Fibroblast of the conjunctiva (primary cell): Measurements from ENCODE around the gene MBD4.
"Not testable (repeated sequence)": the region's sequence is repeated elsewhere in the genome, so short reads cannot be mapped to it uniquely, and the experiment has no call there.

Experiments
- DNase-seq: peaks from one replicate; pipeline ENCODE4 v3.0.0-alpha.2; 2010; ENCODE audit warnings: low read depth

The MBD4 gene

DNA sequence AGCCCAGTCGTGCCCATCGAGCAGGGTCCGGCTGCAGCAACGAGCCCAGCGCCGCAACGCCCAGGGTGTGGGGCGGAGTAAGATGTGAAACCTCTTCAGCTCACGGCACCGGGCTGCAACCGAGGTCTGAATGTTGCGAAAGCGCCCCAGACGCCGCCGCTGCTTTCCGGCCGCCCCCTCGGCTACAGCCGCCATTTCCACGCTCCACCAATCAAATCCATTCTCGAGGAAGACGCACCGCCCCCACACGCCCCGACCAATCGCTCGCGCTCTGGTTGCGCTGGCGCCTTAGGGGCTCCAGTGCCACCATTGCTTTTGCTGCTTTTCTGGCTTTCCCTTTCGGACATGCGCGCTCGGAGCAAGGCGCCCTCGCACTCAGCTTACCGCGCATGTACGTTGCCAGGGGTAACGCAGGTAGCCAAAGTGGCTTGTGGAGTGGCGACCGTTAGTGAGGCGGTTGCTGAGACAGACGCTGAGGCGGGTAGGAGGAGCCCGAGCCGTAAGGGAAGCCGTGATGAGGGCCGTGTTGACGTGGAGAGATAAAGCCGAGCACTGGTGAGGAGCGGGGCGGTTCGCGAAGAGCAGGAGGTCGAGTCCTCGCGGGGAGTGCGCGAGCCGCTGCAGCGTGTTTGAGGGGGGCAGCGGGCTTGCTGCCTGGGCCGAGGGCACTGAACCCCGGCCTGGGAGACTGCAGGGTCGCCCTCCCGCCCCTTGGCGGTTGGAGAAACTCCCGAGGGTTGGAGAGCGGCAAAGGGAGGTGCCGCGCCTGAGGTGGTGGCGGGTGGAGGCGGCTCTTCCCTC is at the start of gene MBD4, which contains the start of gene IFT122:
Gene MBD4, minus strand, starts transcription at position 132 of the 801 bp plus-strand sequence. Its CDS starts 115 bp downstream, at position 17.
Gene IFT122, plus strand, starts transcription at position 408 of the 801 bp plus-strand sequence. Its CDS starts 107 bp downstream, at position 515.
- peak; percentile 99 for DNase-seq

DNA sequence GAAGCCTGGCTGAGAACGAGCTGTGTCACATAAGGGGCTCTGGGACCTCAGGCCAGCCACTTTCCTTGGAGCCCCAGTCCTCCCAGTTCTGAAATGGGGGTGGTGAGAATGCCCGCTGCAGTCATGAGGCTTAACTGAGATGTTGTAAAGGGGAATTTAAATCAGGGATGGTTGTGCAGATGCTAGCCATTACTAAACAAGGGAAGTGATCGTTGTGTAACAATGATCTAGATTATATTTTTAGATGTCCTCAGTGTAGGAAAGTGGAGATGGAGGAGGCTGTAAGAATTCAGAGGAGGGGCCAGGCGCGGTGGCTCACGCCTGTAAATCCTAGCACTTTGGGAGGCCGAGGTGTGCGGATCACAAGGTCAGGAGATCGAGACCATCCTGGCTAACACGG is 49.5 kb upstream of the MBD4 start:
- DNase-seq, result not testable (repeated sequence)

DNA sequence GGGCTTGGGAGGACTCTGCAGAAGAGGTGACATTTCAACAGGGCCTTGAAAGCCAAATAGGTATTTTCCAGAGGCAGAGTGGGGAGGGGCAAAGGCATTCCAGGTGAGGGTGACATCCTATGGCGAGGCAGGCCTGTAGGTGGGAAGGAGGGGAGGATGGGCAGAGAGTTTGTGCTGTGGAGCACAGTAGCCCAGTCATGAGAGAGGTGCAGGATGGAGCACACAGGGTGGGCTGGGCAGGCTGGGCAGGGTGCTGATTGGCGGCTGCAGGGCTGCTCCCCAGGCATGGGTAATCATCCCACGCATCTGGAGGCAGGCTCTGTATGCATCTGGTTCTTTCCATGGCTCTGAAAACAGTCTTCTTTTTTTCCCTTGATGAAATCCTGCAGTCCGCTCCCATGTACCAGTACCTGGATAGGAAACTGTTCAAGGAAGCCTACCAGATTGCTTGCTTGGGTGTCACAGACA is 48.2 kb upstream of the MBD4 start:
- DNase-seq, result not testable (repeated sequence)

- no peak for DNase-seq
Measured at GRCh38 chr3:129487183-129487867, 47.6 kb upstream of the MBD4 start.

DNA sequence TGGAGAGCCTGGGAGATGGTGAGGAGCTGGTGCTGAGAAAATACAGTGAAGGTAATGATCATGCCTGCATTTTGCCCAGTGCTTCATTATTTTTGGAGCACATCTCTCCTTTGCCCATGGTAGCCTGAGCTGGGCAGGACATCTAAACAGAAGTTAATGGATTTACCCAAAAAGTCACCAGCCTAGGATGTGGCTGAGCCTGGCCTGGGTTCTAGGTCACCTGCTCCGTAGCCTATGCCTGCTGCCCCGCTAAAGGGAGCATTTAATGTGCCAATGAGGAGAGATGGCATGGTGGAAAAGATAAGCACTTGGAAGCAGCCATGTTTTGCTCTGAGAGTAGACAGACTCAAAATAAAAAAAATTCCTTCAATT is 46.9 kb upstream of the MBD4 start:
- DNase-seq, result no peak

DNA sequence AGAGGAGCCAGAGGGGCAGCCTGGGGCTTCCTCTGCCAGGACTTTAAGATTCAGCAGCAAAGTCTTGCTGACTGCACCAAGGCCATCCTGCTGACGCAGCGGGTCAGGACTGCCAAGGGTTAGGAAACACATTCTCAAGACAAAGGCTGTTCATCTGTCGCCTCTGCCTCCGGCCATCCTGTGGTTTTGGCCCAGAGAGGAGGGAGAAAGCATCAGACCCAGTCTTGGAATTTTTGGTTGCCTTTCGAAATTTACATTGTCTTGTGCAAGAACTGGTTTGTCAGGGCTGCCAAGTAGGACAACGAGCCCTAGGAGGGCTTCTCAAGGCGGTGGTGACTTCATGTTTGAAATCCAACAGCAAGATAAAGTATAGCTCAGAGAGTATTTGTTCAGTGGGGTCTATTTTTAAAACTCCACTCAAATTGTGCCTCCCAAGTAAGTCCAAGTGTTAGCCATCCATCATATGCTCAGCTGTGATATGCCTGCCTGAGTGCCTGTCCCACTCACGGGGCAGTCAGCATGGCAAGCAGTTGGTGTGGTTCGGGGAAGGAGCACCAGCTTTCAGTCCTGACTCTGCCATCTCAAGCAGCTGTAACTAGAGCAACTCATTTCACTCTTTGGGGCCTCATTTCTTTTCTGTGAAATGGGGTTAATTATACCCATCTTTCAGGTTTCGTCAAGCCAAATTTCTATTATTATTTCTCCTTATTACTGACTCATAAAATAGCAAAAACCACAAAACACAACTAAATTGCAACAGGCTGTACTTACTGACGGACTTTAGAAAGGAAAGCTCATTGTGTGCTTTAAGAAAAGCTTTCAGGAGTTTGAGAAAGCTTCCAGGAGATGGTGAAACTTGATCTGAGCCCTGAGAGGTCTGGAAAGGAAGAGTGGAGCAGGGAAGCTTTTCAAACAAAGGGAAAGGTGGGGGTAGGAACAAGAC is 46.2 kb upstream of the MBD4 start:
- peak; percentile 96 for DNase-seq

DNA sequence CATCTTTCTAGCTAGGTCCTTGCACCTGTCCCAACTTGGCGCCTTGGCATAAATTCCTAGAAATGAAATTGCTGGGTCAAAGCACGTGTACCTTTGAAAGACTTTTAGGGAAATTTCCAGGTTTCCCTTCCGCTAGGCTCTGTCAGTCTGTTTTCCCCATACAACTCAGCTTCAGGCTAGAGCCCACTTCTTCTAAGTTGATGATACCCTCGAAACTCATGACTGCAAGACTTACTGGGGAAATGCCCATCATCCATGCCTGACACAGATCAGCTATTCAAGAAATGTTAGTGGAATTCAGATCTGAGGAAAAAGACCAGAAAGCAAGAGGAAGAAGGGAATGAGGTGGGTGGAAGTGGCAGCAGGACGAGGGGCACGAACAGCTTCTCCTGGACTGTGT is 45.4 kb upstream of the MBD4 start:
- DNase-seq, result not testable (repeated sequence)

GRCh38 chr3:129483870-129484269 is 44.1 kb upstream of the MBD4 start:
- no peak for DNase-seq

- DNase-seq, result no peak
Measured at GRCh38 chr3:129482721-129483120, 43.0 kb upstream of the MBD4 start.

- DNase-seq, result peak; percentile 43
Measured at GRCh38 chr3:129481766-129482332, 42.1 kb upstream of the MBD4 start.

- DNase-seq, result not testable (repeated sequence)
Measured at GRCh38 chr3:129481225-129481765, 41.5 kb upstream of the MBD4 start.

GRCh38 chr3:129476586-129476985 is 36.8 kb upstream of the MBD4 start:
- no peak for DNase-seq

DNA sequence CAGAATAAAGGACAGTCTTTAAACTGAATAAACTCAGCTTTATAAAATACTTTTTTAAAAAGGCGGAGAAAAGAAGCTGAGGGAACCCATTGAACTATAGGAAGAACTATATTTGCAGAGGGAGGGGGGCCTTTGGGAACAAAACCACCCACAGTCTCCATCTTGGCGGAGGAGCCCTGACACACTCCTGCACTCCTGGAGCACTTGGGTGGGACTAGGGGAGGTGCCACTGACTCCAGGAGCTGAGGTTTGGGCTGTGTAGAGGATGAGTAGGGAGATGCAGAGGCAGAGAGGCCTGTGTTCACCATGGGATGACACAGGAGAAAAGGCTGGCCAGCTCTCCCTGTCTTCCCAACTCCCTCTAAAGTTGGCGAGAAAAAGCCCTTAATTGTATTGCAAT is 36.1 kb upstream of the MBD4 start:
- DNase-seq, result no peak

DNA sequence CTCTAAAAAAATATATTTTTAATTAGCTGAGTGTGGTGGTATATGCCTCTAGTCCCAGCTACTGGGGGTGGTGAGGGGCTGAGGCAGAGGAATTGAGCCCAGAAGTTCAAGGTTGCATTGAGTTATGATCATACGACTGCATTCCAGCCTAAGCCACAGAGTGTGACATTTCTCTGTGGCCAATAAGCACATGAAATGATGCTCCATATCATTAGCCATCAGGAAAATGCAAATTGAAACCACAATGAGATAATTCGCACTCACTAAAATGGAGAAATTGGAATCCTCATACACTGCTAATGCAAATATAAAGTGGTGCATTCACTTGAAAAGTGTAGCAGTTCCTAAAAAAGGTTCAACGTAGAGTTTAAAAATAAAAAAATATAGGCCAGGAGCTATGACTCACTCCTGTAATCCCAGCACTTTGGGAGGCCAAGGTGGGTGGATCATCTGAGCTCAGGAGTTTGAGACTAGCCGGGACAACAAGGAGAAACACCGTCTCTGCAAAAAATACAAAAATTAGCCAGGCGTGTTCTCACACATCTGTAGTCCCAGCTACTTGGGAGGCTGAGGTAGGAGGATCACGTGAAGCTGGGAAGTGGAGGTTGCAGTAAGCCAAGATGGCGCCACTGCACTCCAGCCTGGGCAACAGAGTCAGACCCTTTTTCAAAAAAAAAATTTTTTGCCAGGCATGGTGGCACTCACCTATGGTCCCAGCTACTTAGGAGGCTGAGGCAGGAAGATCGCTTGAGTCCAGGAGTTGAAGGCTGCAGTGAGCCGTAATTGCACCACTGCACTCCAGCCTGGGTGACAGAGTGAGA is 35.4 kb upstream of the MBD4 start:
- DNase-seq, result no peak

GRCh38 chr3:129473769-129474152 is 34.0 kb upstream of the MBD4 start:
- DNase-seq, result no peak

GRCh38 chr3:129473067-129473768 is 33.5 kb upstream of the MBD4 start:
- no peak for DNase-seq

GRCh38 chr3:129470861-129471260 is 31.1 kb upstream of the MBD4 start:
- DNase-seq, result no peak

DNA sequence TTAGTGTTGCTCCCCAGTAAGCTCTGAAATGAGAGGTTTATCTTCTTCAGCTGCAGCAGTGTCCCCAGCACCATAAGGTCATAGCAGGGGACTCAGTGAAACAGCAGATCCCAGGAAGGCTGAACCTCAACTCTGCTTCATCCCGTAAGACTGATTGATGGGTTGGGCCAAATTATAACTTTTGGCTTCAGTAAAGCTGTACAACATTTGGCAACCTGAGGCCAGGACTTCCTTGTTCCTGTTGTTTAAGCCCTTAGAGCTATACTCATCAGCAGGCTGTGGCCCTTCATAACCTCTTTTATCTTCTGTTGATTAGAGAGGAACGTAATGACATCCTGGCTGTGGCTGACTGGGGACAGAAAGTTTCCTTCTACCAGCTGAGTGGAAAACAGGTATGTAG is 29.3 kb upstream of the MBD4 start:
- no peak for DNase-seq

DNA sequence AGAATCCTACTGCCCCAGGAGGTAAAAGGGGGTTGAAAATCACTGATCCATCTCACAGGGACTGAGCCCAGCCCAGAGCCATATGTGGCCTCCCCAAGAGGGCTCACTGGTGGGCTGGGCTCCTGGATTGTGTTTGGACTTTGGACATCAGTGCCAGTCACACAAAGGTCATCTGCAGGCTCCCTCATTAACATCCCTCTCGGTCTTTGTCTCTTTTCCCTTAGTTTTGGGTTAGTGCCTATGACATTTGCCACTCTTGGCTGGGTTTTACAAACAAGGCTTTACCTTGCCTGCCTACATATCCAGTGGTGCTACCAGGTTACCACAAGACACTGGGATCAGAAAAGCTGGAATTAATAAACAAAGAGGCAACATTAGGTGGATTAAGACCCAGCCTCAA is 28.2 kb upstream of the MBD4 start:
- DNase-seq, result no peak

DNA sequence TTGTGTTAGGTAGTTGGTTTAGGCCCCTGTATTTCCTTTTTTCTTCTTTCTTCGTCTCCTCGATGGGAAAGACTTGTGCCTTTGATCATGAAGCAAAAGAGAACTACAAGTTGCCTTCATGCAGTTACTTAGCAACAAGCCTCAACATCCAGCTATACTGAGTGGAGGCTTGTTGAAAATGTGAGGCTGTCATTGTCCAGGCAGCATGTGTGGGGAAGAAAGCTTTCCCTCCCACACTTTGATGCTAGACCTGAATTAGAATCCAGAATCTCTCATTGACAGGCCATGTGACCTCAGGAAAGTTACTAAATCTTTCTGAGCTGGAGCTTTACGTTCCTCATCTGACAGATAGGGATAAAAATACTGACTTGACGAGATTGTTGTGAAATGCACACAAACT is 24.0 kb upstream of the MBD4 start:
- no peak for DNase-seq
